DND-41 (cell line): ENCODE results near the gene IRF6.
"Not testable (repeated sequence)": the region's sequence is repeated elsewhere in the genome, so short reads cannot be mapped to it uniquely, and the experiment has no call there.

Source experiments
- ATAC-seq: fragments of 200-7000 bp; cut with Tn5 transposase; 3 replicates; pipeline ENCODE4 v1.9.1; 2021; ENCODE audit warnings: low read depth; ENCODE audit not compliant: insufficient read depth
- DNase-seq: peaks from one replicate; pipeline ENCODE4 v3.0.0-alpha.2; 2020
- H2AFZ ChIP-seq: 2 replicates; pipeline ENCODE4 v1.6.0; 2012; ENCODE audit warnings: low read depth, low read length
- H3K27ac ChIP-seq: 2 replicates; pipeline ENCODE4 v1.5.1; 2012; ENCODE audit warnings: low read length, inconsistent platforms
- H3K27me3 ChIP-seq: fragments of 200-600 bp; sonication (generic); 2 replicates; pipeline ENCODE4 v1.6.0; 2012; ENCODE audit warnings: low read length, mild to moderate bottlenecking, inconsistent platforms; ENCODE audit not compliant: insufficient read depth, poor library complexity
- H3K36me3 ChIP-seq: 2 replicates; pipeline ENCODE4 v1.5.1; 2012; ENCODE audit warnings: low read length, inconsistent platforms; ENCODE audit not compliant: insufficient read depth
- H3K4me1 ChIP-seq: 2 replicates; pipeline ENCODE4 v1.5.1; 2012; ENCODE audit warnings: mild to moderate bottlenecking, low read length; ENCODE audit not compliant: insufficient read depth
- H3K4me2 ChIP-seq: 2 replicates; pipeline ENCODE4 v1.6.0; 2012; ENCODE audit warnings: mild to moderate bottlenecking, moderate library complexity, low read length, inconsistent platforms; ENCODE audit not compliant: insufficient read depth
- H3K4me3 ChIP-seq, 2 experiments: fragments of 200-600 bp in 1 of 2; shearing (Covaris generic) in 1 of 2; 2 replicates each; pipeline ENCODE4 v1.5.1; 2012 to 2016; ENCODE audit warnings: inconsistent platforms in 2 of 2, low read length in 2 of 2, mild to moderate bottlenecking in 2 of 2, low read depth in 1 of 2, moderate library complexity in 1 of 2
- H3K79me2 ChIP-seq: 2 replicates; pipeline ENCODE4 v1.6.0; 2012; ENCODE audit warnings: low read length, inconsistent platforms; ENCODE audit not compliant: insufficient read depth
- H3K9ac ChIP-seq: 2 replicates; pipeline ENCODE4 v1.6.0; 2012; ENCODE audit warnings: low read depth, mild to moderate bottlenecking, inconsistent platforms, low read length, moderate library complexity
- H3K9me3 ChIP-seq: 2 replicates; pipeline ENCODE4 v1.5.1; 2012; ENCODE audit warnings: low read length, moderate library complexity, mild to moderate bottlenecking, inconsistent platforms; ENCODE audit not compliant: insufficient read depth, severe bottlenecking
- H4K20me1 ChIP-seq: 2 replicates; pipeline ENCODE4 v1.6.0; 2012; ENCODE audit warnings: low read length; ENCODE audit not compliant: insufficient read depth
- EZH2 ChIP-seq: IDR thresholded peaks from 3 replicates; pipeline ENCODE4 v1.6.1; 2012; ENCODE audit warnings: borderline replicate concordance, low read depth, mild to moderate bottlenecking, moderate library complexity, low read length, inconsistent platforms; ENCODE audit not compliant: severe bottlenecking
- TF ChIP-seq, protein P1 (sequence below): IDR thresholded peaks from 2 replicates; pipeline ENCODE4 v1.5.1; 2012; ENCODE audit warnings: borderline replicate concordance, low read length, moderate library complexity, mild to moderate bottlenecking; ENCODE audit not compliant: poor library complexity, severe bottlenecking; ENCODE audit errors: extremely low read depth

Gene IRF6

DNA sequence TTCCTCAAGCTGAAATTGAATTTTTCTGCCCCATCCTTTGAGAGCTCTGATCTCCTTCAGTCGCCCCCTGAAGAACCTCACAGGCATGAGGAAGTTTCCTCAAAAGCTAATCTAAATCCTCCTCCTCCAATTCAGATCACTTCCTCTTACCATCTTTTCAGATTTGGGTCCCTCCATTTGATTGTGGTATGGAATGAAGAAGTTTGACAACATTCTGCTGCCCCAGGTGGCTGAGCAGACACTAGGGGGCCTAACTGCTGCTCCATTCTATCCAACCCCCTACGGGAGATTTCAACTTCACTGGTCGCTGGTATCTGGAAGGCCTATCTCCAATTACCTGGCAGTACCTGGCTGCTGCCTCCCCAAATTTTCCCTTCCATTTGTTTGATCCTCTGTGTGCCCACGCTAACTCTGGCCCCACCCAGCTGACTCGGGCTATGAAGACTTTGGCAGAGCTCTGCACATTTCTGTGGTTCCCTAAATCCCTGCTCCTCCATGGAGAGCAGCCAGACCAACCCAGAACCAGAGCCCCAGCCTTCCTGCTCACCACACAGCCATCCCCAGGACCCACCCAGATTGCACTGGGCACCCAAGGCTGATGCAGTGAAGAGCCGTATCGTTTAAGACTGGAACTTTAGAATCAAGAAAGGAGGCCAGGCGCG is 7.8 kb downstream of the IRF6 start:
- no peaks in the 10 kb centered on the region for H3K9me3 ChIP-seq
- ATAC-seq, result no peak; the same call in 2 of the 3 replicates
- H3K4me2 ChIP-seq, result no peak overlapping the region
- no peak overlapping the region for H3K9ac ChIP-seq
- no peaks in the 10 kb centered on the region for H3K79me2 ChIP-seq
- H3K36me3 ChIP-seq, result no peaks in the 10 kb centered on the region
- H4K20me1 ChIP-seq, result no peaks in the 10 kb centered on the region
- H3K4me3 ChIP-seq, result no peak overlapping the region
- no peak overlapping the region for H3K27ac ChIP-seq
- DNase-seq, result no peak
- H3K27me3 ChIP-seq, result peaks cover 4% of the 10 kb centered on the region
- H2AFZ ChIP-seq, result no peak overlapping the region
- TF ChIP-seq, protein P1, sequence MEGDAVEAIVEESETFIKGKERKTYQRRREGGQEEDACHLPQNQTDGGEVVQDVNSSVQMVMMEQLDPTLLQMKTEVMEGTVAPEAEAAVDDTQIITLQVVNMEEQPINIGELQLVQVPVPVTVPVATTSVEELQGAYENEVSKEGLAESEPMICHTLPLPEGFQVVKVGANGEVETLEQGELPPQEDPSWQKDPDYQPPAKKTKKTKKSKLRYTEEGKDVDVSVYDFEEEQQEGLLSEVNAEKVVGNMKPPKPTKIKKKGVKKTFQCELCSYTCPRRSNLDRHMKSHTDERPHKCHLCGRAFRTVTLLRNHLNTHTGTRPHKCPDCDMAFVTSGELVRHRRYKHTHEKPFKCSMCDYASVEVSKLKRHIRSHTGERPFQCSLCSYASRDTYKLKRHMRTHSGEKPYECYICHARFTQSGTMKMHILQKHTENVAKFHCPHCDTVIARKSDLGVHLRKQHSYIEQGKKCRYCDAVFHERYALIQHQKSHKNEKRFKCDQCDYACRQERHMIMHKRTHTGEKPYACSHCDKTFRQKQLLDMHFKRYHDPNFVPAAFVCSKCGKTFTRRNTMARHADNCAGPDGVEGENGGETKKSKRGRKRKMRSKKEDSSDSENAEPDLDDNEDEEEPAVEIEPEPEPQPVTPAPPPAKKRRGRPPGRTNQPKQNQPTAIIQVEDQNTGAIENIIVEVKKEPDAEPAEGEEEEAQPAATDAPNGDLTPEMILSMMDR, result no peak
- TF ChIP-seq EZH2, result no peak
- H3K4me1 ChIP-seq, result no peaks in the 10 kb centered on the region

DNA sequence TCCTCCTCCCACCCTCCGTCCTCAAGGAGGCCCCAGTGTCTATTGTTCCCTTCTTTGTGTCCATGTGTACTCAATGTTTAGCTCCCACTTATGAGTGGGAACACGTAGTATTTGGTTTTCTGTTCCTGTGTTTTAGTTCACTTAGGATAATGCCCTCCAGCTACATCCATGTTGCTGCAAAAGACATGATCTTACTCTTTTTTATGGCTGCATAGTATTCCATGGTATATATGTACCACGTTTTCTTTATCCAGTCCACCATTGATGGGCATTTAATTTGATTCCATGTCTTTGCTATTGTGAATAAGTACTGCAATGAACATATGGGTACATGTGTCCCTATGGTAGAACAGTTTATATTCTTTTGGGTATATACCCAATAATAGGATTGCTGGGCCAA is 12.2 kb downstream of the IRF6 start:
- not testable (repeated sequence) for ATAC-seq, DNase-seq, H3K9me3 ChIP-seq, H3K79me2 ChIP-seq, H3K9ac ChIP-seq, H2AFZ ChIP-seq, H3K4me3 ChIP-seq, H3K4me1 ChIP-seq, H4K20me1 ChIP-seq, H3K27ac ChIP-seq, H3K27me3 ChIP-seq, H3K4me2 ChIP-seq, H3K36me3 ChIP-seq

DNA sequence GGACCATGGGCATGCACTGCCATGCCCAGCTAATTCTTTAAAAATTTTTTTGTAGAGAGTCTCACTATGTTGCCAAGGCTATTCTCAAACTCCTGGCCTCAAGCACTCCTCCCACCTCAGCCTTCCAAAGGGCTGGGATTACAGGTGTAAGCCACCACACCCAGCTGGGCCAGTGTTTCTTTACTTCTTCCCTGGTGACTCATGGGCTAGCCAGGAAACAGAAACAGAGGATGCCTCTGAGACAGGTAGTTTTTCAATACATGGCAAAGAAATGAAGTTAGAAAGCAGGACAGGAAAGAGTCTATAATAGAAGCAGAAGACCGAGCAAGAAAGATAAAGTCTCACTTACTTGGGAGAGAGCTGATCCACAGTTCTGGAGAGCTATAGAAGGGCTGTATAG is 14.0 kb downstream of the IRF6 start:
- TF ChIP-seq, protein P1, result no peak
- no peak for TF ChIP-seq EZH2
- Histone ChIP-seq H3K9ac (no peak overlapping the region), H3K79me2 (no peaks in the 10 kb centered on the region), H3K4me1 (no peaks in the 10 kb centered on the region), H3K4me2 (no peak overlapping the region), H3K27ac (no peak overlapping the region), H3K9me3 (no peaks in the 10 kb centered on the region), H3K4me3 (no peak overlapping the region), H3K36me3 (no peaks in the 10 kb centered on the region), H2AFZ (no peak overlapping the region), H3K27me3 (peaks cover 6% of the 10 kb centered on the region), H4K20me1 (no peaks in the 10 kb centered on the region)
- ATAC-seq (no peak), DNase-seq (no peak)

DNA sequence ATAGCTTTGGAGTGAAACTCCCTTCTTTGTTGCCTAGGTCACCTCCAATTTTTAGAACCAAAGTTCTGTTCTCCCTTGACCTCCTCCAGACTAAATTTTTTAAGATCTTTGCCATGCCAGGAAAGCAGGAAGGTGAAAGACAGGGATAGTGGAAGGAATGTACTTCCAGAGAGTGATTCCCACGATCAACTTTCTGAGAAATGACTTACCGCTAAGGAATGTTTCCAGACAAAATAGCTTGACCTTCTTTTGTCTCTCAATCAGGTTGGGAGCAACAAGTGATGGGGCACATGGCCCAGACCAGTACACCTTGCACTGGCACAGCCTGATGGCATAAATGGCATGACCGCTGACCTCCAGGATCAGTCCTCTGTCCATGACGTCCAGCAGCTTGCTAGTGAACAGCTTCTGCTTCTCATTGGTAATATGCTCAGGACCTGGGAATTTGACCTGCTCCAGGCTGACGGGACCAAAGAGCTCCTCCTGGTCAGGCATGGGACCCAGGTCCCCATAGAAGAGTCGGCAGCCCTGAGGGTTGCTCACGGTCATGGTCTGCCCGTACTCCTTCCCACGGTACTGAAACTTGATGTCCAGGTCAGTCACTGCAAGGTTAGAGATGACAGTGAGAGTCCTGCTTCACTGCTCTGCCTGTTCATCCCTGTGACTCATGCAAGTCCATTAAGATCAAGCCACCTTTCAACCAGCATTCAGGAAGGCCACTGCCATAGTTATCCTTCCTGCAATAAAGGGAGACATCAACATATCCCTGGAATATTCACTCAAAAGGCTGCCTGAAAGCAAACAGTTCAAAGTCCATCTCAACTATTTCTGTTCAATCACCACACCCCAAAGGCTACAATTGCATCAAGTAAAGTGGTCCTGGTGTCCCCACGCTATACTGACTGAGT is 15.4 kb downstream of the IRF6 start:
- H3K79me2 ChIP-seq, result no peaks in the 10 kb centered on the region
- no peaks in the 10 kb centered on the region for H3K36me3 ChIP-seq
- H3K4me2 ChIP-seq, result no peak overlapping the region
- no peak overlapping the region for H3K9ac ChIP-seq
- ATAC-seq, result no peak
- no peak overlapping the region for H3K4me3 ChIP-seq
- H2AFZ ChIP-seq, result no peak overlapping the region
- no peaks in the 10 kb centered on the region for H3K9me3 ChIP-seq
- H3K27ac ChIP-seq, result no peak overlapping the region
- no peak for TF ChIP-seq EZH2
- TF ChIP-seq, protein P1, result no peak
- H4K20me1 ChIP-seq, result no peaks in the 10 kb centered on the region
- no peak for DNase-seq
- H3K27me3 ChIP-seq, result peaks cover 6% of the 10 kb centered on the region
- H3K4me1 ChIP-seq, result no peaks in the 10 kb centered on the region
